GM12878 (cell line): Measurements from ENCODE around the gene COL2A1. TPM values are rescaled to one million over a fixed set of nuclear protein-coding genes. Genes with fewer than 3 reads are reported as not detected.

ENCODE experiments used
- ATAC-seq: fragments of 200-7000 bp; cut with Tn5 transposase; 3 replicates; pipeline ENCODE4 v1.9.1; 2020; ENCODE audit warnings: mild to moderate bottlenecking, moderate library complexity
- BruUV-seq: library from RNA; stranded (reverse); fragments of 400-500 nt; replicated peaks from 2 replicates; lab custom pipeline; 2021; lab: Mats Ljungman, UMichigan
- CTCF ChIA-PET: fragments of 300-600 bp; sonication (Branson Sonifier 250); formaldehyde crosslinking; extraction: SDS; loops from one replicate; lab custom pipeline; 2021; ENCODE audit warnings: inconsistent platforms; lab: Yijun Ruan, JAX
- POLR2A ChIA-PET: fragments of 350-600 bp; formaldehyde crosslinking; extraction: SDS; loops from one replicate; lab custom pipeline; 2021; ENCODE audit warnings: inconsistent platforms; lab: Charles Lee
- RAD21 ChIA-PET: fragments of 300-600 bp; sonication (Branson Sonifier 250); formaldehyde crosslinking; loops from one replicate; lab custom pipeline; 2023; ENCODE audit warnings: antibody characterized with exemption; ENCODE audit not compliant: unreplicated experiment; lab: Charles Lee
- SMC1A ChIA-PET: fragments of 300-600 bp; sonication (Branson Sonifier 250); formaldehyde crosslinking; loops from one replicate; lab custom pipeline; 2023; ENCODE audit not compliant: unreplicated experiment, uncharacterized antibody; lab: Charles Lee
- DNase-seq: peaks from one replicate; pipeline ENCODE4 v3.0.0-alpha.2; 2011; ENCODE audit warnings: low read depth, low spot score
- FAIRE-seq: peaks from 3 replicates; lab custom pipeline; 2011; peaks lifted over from hg19 to GRCh38; lab: Jason Lieb, UNC
- H2AFZ ChIP-seq: 2 replicates; pipeline ENCODE4 v1.6.0; 2011; ENCODE audit warnings: low read depth, low read length, control low read depth; ENCODE audit not compliant: control insufficient read depth
- H3K27ac ChIP-seq: 2 replicates; pipeline ENCODE4 v1.5.1; 2011; ENCODE audit warnings: control low read depth; ENCODE audit not compliant: control insufficient read depth, insufficient read depth
- H3K27me3 ChIP-seq, 2 experiments: replicated peaks in 1 of 2; 2 replicates each; pipeline versions ENCODE4 v1.6.0 to v1.6.1; 2011; ENCODE audit warnings: low read length in 1 of 2; ENCODE audit not compliant: control insufficient read depth in 2 of 2, insufficient read depth in 2 of 2
- H3K36me3 ChIP-seq, 2 experiments: 2 replicates each; pipeline ENCODE4 v1.5.1; 2011; ENCODE audit warnings: low read length in 1 of 2; ENCODE audit not compliant: control insufficient read depth in 2 of 2, insufficient read depth in 2 of 2
- H3K4me1 ChIP-seq: 2 replicates; pipeline ENCODE4 v1.6.1; 2011; ENCODE audit warnings: mild to moderate bottlenecking, low read length, moderate library complexity, mixed read lengths; ENCODE audit not compliant: control insufficient read depth, insufficient read depth
- H3K4me2 ChIP-seq: 2 replicates; pipeline ENCODE4 v1.6.0; 2011; ENCODE audit warnings: control low read depth; ENCODE audit not compliant: control insufficient read depth, insufficient read depth
- H3K4me3 ChIP-seq: fragments of 200-600 bp; sonication (generic); 2 replicates; pipeline ENCODE4 v1.5.1; 2016
- H3K79me2 ChIP-seq: 2 replicates; pipeline ENCODE4 v1.6.0; 2011; ENCODE audit warnings: low read length; ENCODE audit not compliant: control insufficient read depth, insufficient read depth
- H3K9ac ChIP-seq: 2 replicates; pipeline ENCODE4 v1.8.0; 2011; ENCODE audit warnings: low read length, control low read depth, mixed read lengths; ENCODE audit not compliant: control insufficient read depth, insufficient read depth
- H3K9me3 ChIP-seq: replicated peaks from 3 replicates; pipeline ENCODE4 v1.5.1; 2011; ENCODE audit warnings: mild to moderate bottlenecking, low read length; ENCODE audit not compliant: control insufficient read depth, insufficient read depth
- H4K20me1 ChIP-seq: 2 replicates; pipeline ENCODE4 v1.6.0; 2011; ENCODE audit not compliant: control insufficient read depth, insufficient read depth
- GABPA ChIP-seq: IDR thresholded peaks from 2 replicates; pipeline ENCODE4 v1.6.1; 2014; ENCODE audit warnings: antibody characterized with exemption, low read depth, mild to moderate bottlenecking, inconsistent platforms
- NBN ChIP-seq: fragments of 450-650 bp; IDR thresholded peaks from 2 replicates; pipeline ENCODE4 v1.6.1; 2016
- SP1 ChIP-seq: IDR thresholded peaks from one replicate; pipeline ENCODE4 v1.6.1; 2011; ENCODE audit warnings: low read depth, low read length
- SREBF1 ChIP-seq: IDR thresholded peaks from 2 replicates; pipeline ENCODE4 v1.6.1; 2012; ENCODE audit warnings: mild to moderate bottlenecking, low read length
- STAT1 ChIP-seq: fragments of 450-650 bp; conservative IDR thresholded peaks from 2 replicates; pipeline ENCODE4 v1.6.1; 2014; ENCODE audit warnings: antibody characterized with exemption, mild to moderate bottlenecking
- STAT3 ChIP-seq: IDR thresholded peaks from 2 replicates; pipeline ENCODE4 v1.6.1; 2011; ENCODE audit warnings: low read depth, low read length, improper control_type of control experiment
- ZNF207 ChIP-seq: fragments of 450-650 bp; IDR thresholded peaks from 2 replicates; pipeline ENCODE4 v1.6.1; 2014; ENCODE audit warnings: antibody characterized with exemption, mild to moderate bottlenecking, borderline replicate concordance
- ZNF24 ChIP-seq: fragments of 450-650 bp; IDR thresholded peaks from 2 replicates; pipeline ENCODE4 v1.6.1; 2017; ENCODE audit warnings: antibody characterized with exemption, mild to moderate bottlenecking
- WGBS: methylation state at CpG from one replicate; pipeline ENCODE4 v1.1.6; 2016; ENCODE audit warnings: low lambda C conversion rate; ENCODE audit not compliant: insufficient replicate concordance, insufficient coverage; ENCODE audit errors: missing lambda C conversion rate; 5-methylcytosine and 5-hydroxymethylcytosine counted together
- in situ Hi-C: fragments of 300-500 bp; cut with MboI; formaldehyde crosslinking; loops from 9 replicates; pipeline ENCODE4 v1.14.3; 2018; ENCODE audit warnings: mixed read lengths
- intact Hi-C: fragments of 100-400 bp; cut with micrococcal nuclease; formaldehyde crosslinking; loops from one replicate; pipeline ENCODE4 v1.14.2; 2022; ENCODE audit not compliant: unreplicated experiment
- polyA plus RNA-seq, 11 experiments: library from polyadenylated mRNA; depleted of rRNA in 4 of 11; unstranded in 6 of 11; stranded (reverse) in 5 of 11; fragments of >200 nt; fragmentation: Nextera tagmentation in 4 of 11; fragmentation: Illumina TruSeq in 1 of 11; extraction: Ambion mirVana in 4 of 11; extraction: Trizol in 1 of 11; gene quantifications; 1 replicate in 1 of 11; 2 replicates in 10 of 11; pipeline versions ENCODE4 v1.2.1 to v1.2.3, GENCODE V29; 2011 to 2016; ENCODE audit warnings: inconsistent platforms in 2 of 11, missing spikeins in 2 of 11, low read depth in 1 of 11
- total RNA-seq, 4 experiments: library from RNA; depleted of rRNA in 3 of 4; stranded (reverse); fragments of >200 nt in 3 of 4; fragmentation: Illumina TruSeq in 1 of 4; extraction: Trizol in 1 of 4; gene quantifications; 2 replicates each; pipeline versions ENCODE4 v1.2.1 to v1.2.3, GENCODE V29; 2013 to 2021
- TF ChIP-seq, protein P1 (sequence below): fragments of 450-650 bp; IDR thresholded peaks from 2 replicates; pipeline ENCODE4 v1.6.1; 2018; ENCODE audit warnings: borderline replicate concordance, mild to moderate bottlenecking; ENCODE audit not compliant: partially characterized antibody
- TF ChIP-seq, protein P2 (sequence below): fragments of 450-650 bp; IDR thresholded peaks from 2 replicates; pipeline ENCODE4 v1.6.1; 2014; ENCODE audit warnings: mild to moderate bottlenecking
- TF ChIP-seq, protein P3 (sequence below): fragments of 150-350 bp; IDR thresholded peaks from 2 replicates; pipeline ENCODE4 v1.6.1; 2016; ENCODE audit warnings: low read depth, low read length
- TF ChIP-seq, protein P4 (sequence below): IDR thresholded peaks from 2 replicates; pipeline ENCODE4 v1.6.1; 2012; ENCODE audit warnings: improper control_type of control experiment, low read depth, low read length; ENCODE audit not compliant: insufficient replicate concordance

The COL2A1 gene
- total and polyA plus RNA-seq, 10 of the 15 experiments (the other 5 are each of a cell fraction or from before 2014, with no cell fraction given), result 0.06 to 0.67 (median 0.19) TPM; not detected in 1

DNA sequence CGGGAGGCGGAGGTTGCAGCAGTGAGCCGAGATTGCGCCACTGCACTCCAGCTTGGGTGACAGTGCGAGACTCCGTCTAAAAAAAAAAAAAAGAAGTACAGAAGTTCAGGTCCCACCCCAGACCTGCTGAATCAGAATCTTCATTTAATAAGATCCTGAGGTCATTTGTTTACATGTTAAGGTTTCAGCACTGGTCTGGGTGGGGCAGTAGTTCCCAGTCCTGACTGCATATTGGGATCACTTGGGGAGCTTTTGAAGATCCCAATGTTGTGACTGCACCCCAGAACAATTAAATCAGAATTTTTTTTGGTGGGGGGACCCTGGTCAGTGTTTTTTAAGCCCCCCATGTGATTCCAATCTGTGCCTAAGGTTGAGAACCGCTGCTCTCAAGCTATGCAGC is 11.7 kb upstream of the COL2A1 start:
- WGBS, result 25% methylated on average over 2 of the region's 7 CpGs
- no peak overlapping the region for H2AFZ ChIP-seq
- in situ Hi-C loops, result no loop called here
- intact Hi-C loops, result no loop called here
- no TSS peak for BruUV-seq
- H3K4me1 ChIP-seq, result no peaks in the 10 kb centered on the region
- no peak overlapping the region for H3K4me3 ChIP-seq
- no peaks in the 10 kb centered on the region for H3K9me3 ChIP-seq
- no peaks in the 10 kb centered on the region for H4K20me1 ChIP-seq
- FAIRE-seq, result no peak
- no peak overlapping the region for H3K27ac ChIP-seq
- H3K79me2 ChIP-seq, result no peaks in the 10 kb centered on the region
- CTCF ChIA-PET, result no interaction called here
- SMC1A ChIA-PET, result interaction anchor here (0.9 to 1.0 kb wide), 2 partner anchors 66 to 430 kb away, joined by 3 read pairs; no protein-coding TSS in a partner anchor
- DNase-seq, result no peak
- no peak overlapping the region for H3K4me2 ChIP-seq
- peaks cover 2 to 3% of the 10 kb centered on the region in 2 experiments; a peak in 1 of 4 replicates for H3K27me3 ChIP-seq
- H3K9ac ChIP-seq, result no peak overlapping the region
- RAD21 ChIA-PET, result no interaction called here
- H3K36me3 ChIP-seq, result no peaks in the 10 kb centered on the region
- POLR2A ChIA-PET, result interaction anchor here (0.7 kb wide), 1 partner anchor 195 kb away, joined by 5 read pairs; no protein-coding TSS in a partner anchor
- no peak for ATAC-seq
- TF ChIP-seq, protein P1, sequence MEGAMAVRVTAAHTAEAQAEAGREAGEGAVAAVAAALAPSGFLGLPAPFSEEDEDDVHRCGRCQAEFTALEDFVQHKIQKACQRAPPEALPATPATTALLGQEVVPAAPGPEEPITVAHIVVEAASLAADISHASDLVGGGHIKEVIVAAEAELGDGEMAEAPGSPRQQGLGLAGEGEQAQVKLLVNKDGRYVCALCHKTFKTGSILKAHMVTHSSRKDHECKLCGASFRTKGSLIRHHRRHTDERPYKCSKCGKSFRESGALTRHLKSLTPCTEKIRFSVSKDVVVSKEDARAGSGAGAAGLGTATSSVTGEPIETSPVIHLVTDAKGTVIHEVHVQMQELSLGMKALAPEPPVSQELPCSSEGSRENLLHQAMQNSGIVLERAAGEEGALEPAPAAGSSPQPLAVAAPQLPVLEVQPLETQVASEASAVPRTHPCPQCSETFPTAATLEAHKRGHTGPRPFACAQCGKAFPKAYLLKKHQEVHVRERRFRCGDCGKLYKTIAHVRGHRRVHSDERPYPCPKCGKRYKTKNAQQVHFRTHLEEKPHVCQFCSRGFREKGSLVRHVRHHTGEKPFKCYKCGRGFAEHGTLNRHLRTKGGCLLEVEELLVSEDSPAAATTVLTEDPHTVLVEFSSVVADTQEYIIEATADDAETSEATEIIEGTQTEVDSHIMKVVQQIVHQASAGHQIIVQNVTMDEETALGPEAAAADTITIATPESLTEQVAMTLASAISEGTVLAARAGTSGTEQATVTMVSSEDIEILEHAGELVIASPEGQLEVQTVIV, result no peak
- TF ChIP-seq SREBF1 (no peak), STAT3 (no peak), ZNF24 (no peak), SP1 (no peak), GABPA (no peak), NBN (no peak), ZNF207 (no peak), STAT1 (no peak)
- TF ChIP-seq, protein P2, sequence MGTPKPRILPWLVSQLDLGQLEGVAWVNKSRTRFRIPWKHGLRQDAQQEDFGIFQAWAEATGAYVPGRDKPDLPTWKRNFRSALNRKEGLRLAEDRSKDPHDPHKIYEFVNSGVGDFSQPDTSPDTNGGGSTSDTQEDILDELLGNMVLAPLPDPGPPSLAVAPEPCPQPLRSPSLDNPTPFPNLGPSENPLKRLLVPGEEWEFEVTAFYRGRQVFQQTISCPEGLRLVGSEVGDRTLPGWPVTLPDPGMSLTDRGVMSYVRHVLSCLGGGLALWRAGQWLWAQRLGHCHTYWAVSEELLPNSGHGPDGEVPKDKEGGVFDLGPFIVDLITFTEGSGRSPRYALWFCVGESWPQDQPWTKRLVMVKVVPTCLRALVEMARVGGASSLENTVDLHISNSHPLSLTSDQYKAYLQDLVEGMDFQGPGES, result no peak
- TF ChIP-seq, protein P3, sequence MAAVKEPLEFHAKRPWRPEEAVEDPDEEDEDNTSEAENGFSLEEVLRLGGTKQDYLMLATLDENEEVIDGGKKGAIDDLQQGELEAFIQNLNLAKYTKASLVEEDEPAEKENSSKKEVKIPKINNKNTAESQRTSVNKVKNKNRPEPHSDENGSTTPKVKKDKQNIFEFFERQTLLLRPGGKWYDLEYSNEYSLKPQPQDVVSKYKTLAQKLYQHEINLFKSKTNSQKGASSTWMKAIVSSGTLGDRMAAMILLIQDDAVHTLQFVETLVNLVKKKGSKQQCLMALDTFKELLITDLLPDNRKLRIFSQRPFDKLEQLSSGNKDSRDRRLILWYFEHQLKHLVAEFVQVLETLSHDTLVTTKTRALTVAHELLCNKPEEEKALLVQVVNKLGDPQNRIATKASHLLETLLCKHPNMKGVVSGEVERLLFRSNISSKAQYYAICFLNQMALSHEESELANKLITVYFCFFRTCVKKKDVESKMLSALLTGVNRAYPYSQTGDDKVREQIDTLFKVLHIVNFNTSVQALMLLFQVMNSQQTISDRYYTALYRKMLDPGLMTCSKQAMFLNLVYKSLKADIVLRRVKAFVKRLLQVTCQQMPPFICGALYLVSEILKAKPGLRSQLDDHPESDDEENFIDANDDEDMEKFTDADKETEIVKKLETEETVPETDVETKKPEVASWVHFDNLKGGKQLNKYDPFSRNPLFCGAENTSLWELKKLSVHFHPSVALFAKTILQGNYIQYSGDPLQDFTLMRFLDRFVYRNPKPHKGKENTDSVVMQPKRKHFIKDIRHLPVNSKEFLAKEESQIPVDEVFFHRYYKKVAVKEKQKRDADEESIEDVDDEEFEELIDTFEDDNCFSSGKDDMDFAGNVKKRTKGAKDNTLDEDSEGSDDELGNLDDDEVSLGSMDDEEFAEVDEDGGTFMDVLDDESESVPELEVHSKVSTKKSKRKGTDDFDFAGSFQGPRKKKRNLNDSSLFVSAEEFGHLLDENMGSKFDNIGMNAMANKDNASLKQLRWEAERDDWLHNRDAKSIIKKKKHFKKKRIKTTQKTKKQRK, result no peak
- TF ChIP-seq, protein P4, sequence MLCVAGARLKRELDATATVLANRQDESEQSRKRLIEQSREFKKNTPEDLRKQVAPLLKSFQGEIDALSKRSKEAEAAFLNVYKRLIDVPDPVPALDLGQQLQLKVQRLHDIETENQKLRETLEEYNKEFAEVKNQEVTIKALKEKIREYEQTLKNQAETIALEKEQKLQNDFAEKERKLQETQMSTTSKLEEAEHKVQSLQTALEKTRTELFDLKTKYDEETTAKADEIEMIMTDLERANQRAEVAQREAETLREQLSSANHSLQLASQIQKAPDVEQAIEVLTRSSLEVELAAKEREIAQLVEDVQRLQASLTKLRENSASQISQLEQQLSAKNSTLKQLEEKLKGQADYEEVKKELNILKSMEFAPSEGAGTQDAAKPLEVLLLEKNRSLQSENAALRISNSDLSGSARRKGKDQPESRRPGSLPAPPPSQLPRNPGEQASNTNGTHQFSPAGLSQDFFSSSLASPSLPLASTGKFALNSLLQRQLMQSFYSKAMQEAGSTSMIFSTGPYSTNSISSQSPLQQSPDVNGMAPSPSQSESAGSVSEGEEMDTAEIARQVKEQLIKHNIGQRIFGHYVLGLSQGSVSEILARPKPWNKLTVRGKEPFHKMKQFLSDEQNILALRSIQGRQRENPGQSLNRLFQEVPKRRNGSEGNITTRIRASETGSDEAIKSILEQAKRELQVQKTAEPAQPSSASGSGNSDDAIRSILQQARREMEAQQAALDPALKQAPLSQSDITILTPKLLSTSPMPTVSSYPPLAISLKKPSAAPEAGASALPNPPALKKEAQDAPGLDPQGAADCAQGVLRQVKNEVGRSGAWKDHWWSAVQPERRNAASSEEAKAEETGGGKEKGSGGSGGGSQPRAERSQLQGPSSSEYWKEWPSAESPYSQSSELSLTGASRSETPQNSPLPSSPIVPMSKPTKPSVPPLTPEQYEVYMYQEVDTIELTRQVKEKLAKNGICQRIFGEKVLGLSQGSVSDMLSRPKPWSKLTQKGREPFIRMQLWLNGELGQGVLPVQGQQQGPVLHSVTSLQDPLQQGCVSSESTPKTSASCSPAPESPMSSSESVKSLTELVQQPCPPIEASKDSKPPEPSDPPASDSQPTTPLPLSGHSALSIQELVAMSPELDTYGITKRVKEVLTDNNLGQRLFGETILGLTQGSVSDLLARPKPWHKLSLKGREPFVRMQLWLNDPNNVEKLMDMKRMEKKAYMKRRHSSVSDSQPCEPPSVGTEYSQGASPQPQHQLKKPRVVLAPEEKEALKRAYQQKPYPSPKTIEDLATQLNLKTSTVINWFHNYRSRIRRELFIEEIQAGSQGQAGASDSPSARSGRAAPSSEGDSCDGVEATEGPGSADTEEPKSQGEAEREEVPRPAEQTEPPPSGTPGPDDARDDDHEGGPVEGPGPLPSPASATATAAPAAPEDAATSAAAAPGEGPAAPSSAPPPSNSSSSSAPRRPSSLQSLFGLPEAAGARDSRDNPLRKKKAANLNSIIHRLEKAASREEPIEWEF, result no peak
